Measurements from ENCODE around the gene PDSS1.

GRCh38 chr10:26737730-26738129 is 40.2 kb downstream of the PDSS1 start:
- TF ChIP-seq POLR2AphosphoS5 (IDR thresholded peaks at IDR 0.05; ENCODE audit: insufficient read depth in 1 of 2, low read depth in 1 of 2), result no peak
- TF ChIP-seq CTCF (IDR thresholded peaks at IDR 0.05), result no peak
- TF ChIP-seq POLR2A (IDR thresholded peaks at IDR 0.05), result no peak
